Fibroblast of lung (primary cell): Measurements from ENCODE around the gene ZNF423.

Experiments
- CTCF ChIP-seq, 2 donors: IDR thresholded peaks in 1 of 2; conservative IDR thresholded peaks in 1 of 2; 1 replicate in 1 of 2; 2 replicates in 1 of 2; pipeline ENCODE4 v1.5.1; 2011 to 2012; ENCODE audit warnings: low read length in 2 of 2, control low read depth in 1 of 2, inconsistent platforms in 1 of 2, low read depth in 1 of 2, mild to moderate bottlenecking in 1 of 2
- EZH2 ChIP-seq: IDR thresholded peaks from 2 replicates; pipeline ENCODE4 v1.5.1; 2012; ENCODE audit warnings: low read length, control low read depth, mild to moderate bottlenecking; ENCODE audit errors: missing control alignments

GRCh38 chr16:49468611-49469310 is 387.2 kb downstream of the ZNF423 start:
- TF ChIP-seq EZH2 = no peak
- no peak for TF ChIP-seq CTCF (conservative IDR thresholded peaks at IDR 0.05 in 1 of 2, IDR thresholded peaks at IDR 0.05 in 1 of 2; ENCODE audit: low read depth in 1 of 2, low read length in 2 of 2)
